Measurements from ENCODE around the gene MAST3.
A peak's percentile ranks its signal among the peaks of the same experiment; 100 is the strongest.

The MAST3 gene

DNA sequence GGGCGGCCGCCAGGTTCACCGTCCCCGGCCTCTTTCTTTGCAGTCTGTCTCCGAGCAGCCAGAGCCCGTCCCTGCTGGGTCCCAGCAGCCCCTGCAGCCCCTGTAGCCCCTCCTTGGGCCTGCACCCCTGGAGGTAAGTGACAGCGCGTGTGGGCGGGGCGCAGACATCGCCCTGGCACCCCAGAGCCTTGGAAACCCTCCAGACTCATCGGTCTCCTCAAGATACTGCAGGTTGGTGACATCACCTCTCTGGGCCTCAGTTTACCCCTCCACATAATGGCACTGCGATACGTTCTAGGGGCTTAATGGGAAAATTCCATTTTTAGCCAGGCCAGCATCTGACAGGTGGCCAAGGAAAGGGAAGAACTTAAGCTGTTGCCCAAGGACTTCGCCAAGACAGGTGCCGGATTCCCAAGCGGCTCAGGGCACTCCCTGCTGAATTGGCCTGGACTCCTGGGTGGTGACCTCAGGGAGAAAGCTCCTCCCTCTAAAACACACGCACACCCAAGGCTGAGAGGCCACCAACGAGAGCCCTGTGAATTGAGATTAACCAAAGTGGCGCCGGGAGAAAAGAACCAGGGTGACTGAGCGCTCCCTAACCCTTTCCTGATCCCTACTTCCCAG, 13.1 kb downstream of the MAST3 start:
- TF ChIP-seq, protein P1, sequence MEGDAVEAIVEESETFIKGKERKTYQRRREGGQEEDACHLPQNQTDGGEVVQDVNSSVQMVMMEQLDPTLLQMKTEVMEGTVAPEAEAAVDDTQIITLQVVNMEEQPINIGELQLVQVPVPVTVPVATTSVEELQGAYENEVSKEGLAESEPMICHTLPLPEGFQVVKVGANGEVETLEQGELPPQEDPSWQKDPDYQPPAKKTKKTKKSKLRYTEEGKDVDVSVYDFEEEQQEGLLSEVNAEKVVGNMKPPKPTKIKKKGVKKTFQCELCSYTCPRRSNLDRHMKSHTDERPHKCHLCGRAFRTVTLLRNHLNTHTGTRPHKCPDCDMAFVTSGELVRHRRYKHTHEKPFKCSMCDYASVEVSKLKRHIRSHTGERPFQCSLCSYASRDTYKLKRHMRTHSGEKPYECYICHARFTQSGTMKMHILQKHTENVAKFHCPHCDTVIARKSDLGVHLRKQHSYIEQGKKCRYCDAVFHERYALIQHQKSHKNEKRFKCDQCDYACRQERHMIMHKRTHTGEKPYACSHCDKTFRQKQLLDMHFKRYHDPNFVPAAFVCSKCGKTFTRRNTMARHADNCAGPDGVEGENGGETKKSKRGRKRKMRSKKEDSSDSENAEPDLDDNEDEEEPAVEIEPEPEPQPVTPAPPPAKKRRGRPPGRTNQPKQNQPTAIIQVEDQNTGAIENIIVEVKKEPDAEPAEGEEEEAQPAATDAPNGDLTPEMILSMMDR (conservative IDR thresholded peaks at IDR 0.05; ENCODE audit: low read depth, low read length) = no peak
- no peak for DNase-seq (ENCODE audit: low read depth)
- H3K4me3 ChIP-seq (ENCODE audit: low read length) = peak overlapping the region; percentile 76

DNA sequence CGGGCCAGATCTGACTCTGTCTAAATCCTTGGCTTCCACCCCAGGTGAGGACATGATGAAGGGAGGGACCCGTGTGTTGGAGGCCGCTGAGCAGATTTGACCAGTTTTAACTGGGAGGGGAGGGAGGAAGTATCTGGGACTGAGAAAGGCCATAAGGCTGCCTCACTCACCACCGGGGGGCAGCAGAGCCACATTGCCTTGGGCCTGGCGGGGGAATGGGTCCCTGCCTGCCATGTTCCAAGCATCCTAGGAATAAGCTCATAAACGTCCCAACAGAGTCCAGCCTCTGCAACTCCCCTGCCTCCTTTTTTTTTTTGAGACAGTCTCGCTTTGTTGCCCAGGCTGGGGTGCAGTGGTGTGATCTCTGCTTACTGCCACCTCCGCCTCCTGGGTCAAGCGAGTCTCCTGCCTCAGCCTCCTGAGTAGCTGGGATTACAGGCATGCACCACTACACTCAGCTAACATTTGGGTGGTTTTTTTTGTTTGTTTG, 15.5 kb downstream of the MAST3 start:
- no peak overlapping the region for H3K4me3 ChIP-seq (ENCODE audit: low read length)
- TF ChIP-seq, protein P1 (conservative IDR thresholded peaks at IDR 0.05; ENCODE audit: low read depth, low read length) = peak; percentile 95
- DNase-seq (ENCODE audit: low read depth) = no peak

DNA sequence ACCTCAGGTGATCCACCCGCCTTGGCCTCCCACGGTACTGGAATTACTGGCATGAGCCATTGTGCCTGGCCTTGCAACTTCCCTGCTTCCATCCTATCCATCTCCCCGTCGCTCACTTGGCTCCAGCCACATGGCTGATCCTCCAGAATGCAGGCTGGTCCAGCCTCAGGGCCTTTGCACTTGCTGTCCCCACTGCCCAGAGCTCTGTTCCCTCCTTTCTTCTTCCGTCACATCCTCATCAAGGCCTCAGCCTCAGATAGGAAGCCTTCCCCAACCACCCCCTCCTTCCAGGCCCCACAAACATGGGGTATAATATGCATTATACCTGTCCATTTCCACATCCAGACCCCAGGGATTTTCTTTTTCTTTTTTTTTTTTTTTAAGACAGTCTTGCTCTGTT, 16.2 kb downstream of the MAST3 start:
- TF ChIP-seq, protein P1 (conservative IDR thresholded peaks at IDR 0.05; ENCODE audit: low read depth, low read length) = no peak
- no peak for DNase-seq (ENCODE audit: low read depth)
- no peak overlapping the region for H3K4me3 ChIP-seq (ENCODE audit: low read length)

DNA sequence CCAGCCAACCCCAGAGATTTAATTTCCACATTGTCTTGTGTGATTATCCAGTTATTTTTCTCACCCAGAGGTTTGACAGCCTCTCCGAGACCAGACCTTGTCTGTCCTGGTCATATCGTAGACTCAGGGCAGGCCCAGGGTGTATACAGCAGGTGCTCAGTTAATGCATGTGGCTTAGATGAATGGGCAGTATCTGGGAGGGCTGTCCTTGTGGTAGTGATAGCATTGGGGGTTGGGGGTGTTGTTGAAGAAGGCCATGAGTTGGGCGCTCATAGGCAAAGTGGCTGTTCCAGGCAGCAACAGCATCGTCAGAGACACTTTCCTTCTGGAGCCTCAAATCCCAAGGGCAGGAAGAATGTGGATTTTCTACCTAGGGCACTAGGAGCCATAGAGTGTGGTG, 16.9 kb downstream of the MAST3 start:
- H3K4me3 ChIP-seq (ENCODE audit: low read length) = no peak overlapping the region
- no peak for DNase-seq (ENCODE audit: low read depth)
- TF ChIP-seq, protein P1 (conservative IDR thresholded peaks at IDR 0.05; ENCODE audit: low read depth, low read length) = no peak

DNA sequence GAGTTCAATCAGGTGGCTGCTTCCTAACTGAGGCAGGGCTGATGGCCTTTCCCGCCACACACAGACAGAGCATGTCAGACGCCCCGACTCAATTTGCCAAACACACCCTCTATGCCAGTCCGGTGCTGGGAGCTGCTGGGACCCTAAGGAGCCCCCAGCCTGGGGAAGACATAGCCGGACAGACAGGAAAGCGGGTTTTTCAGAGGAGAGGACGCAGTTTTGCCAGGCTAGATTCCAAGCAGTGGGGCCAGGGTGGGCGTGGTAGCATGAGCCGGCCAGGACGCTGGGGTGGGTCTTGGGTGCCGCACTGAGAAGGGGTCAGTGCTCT, 19.8 kb downstream of the MAST3 start:
- DNase-seq (ENCODE audit: low read depth) = no peak

DNA sequence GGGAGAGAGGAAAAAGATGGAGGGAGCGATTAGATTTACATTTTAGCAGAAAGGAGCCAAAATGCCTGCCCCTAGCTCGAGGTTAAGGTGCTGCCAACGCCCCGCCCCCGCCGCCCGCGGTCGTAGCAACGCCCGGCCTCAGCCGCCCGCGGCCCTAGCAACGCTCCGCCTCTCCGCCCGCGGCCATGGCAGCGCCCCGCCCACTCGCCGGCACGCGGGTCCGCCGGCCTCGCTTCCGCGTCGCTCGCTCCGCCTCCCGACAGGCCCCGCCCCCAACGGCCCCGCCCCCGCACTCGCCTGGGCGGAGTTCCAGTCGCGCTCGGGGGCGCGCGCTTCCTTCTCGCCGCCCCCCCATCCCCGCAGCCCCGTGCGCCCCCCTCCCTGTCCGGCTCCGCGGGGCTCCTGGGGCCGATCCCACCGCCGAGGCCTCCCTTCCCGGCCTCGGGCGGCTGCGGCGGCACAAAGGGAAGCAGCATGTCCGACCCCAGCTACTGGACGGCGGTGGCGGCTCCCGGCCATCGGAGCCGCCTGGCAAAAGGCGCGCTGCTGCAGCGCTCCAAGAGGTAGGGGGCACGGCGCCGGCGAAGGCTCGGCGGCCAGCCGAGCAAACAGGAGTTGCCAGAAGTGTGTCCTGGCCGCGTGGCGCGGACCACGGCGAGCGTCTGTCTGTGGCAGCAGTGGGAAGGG, 20.3 kb downstream of the MAST3 start:
- TF ChIP-seq, protein P1 (conservative IDR thresholded peaks at IDR 0.05; ENCODE audit: low read depth, low read length) = no peak
- DNase-seq (ENCODE audit: low read depth) = peak; percentile 21
- H3K4me3 ChIP-seq (ENCODE audit: low read length) = peak overlapping the region; percentile 58

More for the DNA sequence above, 19.8 kb downstream of the MAST3 start:
- peak overlapping the region; percentile 45 for H3K4me3 ChIP-seq (ENCODE audit: low read length)
- TF ChIP-seq, protein P1 (conservative IDR thresholded peaks at IDR 0.05; ENCODE audit: low read depth, low read length) = no peak

Measured in retinal pigment epithelial cell (primary cell).